IPS DF 4.7 (cell line): Measurements from ENCODE around the gene YIPF3.
A peak's percentile ranks its signal among the peaks of the same experiment; 100 is the strongest.
"Not testable (repeated sequence)": the region's sequence is repeated elsewhere in the genome, so short reads cannot be mapped to it uniquely, and the experiment has no call there.

Source experiments
- DNase-seq: peaks from one replicate; pipeline ENCODE4 v3.0.0-alpha.2; 2013; ENCODE audit warnings: low spot score; ENCODE audit errors: extremely low read depth

The YIPF3 gene

DNA sequence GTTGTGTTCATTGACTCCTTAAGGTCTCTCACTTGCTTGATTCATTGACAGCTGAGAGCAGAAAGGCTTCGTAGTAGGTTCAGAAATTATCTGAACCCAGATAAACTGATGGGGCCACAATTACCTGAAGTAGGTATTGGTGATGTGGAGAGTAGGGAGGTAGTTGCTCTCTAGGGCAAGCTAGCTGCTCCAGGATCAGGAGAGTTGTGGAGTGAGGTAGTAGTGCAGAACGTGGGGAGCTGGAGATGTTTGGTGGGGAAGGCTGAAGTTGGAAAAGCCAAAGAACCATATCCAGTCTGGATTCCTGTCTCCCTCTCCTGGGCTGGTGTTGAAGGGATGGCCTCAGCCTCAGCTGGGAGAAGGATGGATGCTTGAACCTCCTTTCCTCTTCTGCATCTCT lies 23.5 kb downstream of the YIPF3 start:
- no peak for DNase-seq

GRCh38 chr6:43492673-43493072 lies 24.1 kb downstream of the YIPF3 start:
- no peak for DNase-seq

DNA sequence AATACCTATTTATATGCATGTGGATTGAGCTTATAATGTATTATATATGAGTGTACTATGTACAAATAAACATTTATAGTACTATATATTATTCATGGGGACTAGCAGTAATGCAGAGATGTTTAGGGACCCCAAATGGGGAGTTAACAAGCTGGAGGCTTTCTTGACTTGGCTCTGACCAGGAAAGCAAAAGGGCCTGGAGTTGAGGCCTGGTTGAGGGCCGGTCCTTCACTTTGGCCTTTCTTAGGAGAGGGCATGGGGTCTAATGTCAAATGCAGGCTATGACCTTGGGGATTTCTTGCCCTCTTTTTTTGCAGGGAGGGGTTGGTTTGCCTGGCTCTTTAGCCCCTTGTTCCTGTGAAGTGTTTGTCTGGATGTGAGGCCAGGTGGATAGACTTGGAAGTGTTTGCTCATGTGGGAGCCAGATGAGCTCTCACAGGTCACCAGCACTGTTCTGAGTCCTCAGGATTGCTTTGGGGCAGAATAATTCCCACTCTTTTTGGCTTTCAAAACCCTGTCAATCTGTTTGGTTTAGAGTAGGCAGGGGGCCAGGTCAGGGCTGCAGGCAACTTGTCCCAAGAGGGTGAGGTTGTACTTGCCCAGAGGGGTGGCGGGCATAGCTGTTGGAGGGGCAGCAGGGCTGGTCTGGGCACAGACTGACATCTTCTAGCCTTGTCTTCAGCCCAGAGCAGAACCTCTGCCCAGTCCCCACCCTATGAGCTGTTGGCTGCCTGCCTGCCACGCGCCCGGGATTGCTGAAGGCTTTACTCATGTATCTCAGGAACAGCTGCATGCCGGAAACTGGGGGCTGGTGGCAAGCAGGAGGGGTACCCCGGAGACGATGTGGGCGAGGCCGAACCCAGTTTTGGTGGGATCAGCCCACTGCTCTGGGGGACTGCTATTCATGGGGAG lies 24.7 kb downstream of the YIPF3 start:
- no peak for DNase-seq

- DNase-seq: no peak
Observed at GRCh38 chr6:43490523-43490939, 26.2 kb downstream of the YIPF3 start.

DNA sequence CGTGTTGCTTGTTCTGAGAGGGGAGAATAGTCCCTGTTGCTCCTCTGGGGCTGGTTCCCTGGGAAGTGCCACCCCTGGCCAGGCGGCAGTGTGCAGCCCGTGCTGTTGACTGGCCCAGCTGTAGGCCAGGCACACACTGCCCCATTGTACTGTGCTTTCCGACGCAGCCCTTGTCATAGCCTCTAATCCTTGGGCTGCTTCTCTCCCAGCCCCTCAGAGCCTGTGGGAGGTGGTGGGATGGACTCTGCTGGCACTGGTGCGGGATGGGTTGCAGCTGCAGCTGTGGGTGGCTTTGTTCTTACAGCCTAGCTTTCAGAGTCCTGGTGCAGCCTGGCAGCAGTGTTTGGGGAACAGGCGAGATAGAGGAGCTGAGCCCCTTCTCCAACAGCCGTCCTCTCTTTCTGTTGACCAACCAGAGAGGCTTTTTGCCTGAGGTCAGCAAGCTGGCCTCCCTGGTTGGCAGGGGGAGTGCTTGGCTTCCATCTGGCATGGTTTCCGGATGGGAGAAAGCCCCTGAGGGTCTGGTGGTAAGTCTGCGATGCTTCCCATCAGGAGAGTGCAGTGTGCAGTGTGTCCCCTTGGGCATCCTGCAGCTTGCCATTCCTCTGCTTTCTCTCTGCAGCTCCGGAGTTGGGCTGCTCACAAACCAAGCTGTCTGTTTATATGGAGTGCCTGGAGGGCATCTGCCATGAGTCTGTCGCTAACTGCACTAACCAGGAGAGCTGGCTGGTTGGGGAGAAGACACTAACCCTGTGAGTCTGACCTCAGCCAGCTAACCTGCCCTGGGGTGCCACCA lies 27.3 kb downstream of the YIPF3 start:
- DNase-seq: no peak

DNA sequence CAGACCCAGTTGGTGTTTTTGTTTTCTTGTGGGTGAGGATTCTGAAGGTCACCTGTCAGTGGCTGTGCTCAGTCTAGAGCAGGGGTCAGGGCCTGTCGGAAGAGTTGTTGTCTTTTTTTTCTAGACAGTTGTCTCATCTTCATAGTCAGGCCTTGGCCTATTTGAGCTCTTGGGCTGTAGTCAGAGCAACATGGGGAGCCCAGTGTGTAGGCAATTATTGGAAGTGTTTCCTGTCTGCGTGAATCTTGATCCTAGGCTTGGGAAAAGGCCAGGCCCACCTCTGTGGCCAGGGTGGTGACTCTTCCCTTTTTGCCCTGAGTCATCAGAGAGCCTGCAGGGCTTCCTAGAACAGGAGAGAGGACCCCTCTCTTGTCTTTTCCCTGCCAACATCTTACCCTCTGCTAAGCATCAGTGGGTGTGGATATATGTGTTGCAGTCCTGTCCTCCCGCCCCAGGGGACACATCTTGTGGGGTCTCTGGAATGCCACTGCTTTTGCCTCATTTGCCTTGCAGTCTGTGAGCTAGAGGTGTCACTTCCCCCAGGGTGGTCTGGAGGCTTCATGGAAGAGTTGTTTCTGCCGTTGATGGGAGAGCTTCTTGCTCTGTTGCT lies 28.0 kb downstream of the YIPF3 start:
- DNase-seq: no peak

DNA sequence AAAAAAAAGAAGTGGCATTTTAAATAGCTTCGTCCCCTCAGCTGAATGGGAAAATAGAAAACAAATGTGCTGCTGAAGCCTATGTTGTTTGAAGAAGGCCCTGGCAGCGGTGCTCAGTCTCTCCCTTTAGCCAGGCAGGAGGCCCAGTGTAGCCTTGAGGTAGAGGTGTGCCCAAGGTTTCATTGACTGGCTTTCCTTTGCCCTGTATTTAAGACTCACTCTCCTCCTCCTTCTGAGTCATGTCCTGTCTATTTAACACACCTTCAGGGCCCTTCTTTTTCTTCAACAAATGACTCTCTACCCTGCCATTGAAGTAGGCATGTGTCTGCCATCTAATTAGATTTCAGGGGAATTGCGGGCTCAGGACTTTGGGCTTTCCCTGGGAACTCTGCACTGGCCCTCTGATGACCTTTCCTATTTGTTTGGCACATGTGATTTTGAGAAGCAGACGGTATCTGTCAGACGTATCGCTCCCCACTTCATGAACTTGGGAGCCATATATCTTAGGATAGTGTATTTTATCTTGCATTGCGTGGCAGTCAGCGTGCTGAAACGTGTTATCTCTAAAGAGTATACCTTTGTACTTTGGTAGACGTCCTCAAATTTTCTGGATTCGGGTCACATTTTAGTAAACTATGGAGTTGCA lies 35.0 kb downstream of the YIPF3 start:
- DNase-seq: no peak

GRCh38 chr6:43481075-43481474 lies 35.7 kb downstream of the YIPF3 start:
- no peak for DNase-seq

DNA sequence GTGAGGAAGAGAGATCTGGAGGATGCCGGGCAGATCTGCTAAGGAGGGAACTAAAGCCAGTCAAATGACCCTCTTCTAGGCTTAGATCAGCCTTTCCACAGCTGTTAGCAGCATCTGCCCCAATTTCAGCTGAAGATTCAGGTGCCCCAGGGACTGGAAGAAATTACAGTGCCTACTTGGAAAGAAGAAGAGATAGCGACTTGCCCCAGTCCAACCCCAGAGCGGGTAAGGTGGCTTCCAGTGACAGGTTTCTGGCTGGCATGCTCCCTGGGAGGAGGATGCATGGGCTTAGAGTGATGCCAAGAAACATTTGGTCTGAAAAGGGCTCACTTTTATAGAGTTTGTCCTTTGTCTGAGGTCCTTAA lies 38.7 kb downstream of the YIPF3 start:
- DNase-seq: no peak

GRCh38 chr6:43477235-43478007 lies 39.3 kb downstream of the YIPF3 start, which contains the start of gene TJAP1:
Gene TJAP1, plus strand, starts transcription at chr6:43477570. Its CDS starts 21,432 bp downstream, at chr6:43499002.
- DNase-seq: peak; percentile 58

GRCh38 chr6:43476746-43477145 lies 40.0 kb downstream of the YIPF3 start:
- DNase-seq: no peak

DNA sequence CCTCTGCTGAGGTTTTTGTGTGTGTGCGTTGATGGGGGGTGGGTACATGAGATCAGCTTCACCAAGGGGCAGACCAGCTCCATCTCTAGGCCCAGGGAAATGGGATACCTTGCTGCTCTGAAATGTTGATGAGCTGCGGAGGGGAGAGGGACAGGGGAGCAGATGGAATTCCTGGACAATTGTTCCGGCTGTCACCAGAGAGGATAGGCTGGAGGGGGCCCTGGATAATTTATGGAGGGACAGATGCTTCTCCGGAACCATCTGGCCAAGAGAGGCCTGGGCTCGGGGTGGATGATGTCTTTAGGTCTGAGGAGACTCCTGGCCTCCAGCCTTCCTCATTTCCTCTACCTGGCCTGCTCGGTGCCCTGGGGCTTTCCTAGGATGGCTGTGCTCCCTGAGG lies 41.2 kb downstream of the YIPF3 start:
- DNase-seq: no peak

DNA sequence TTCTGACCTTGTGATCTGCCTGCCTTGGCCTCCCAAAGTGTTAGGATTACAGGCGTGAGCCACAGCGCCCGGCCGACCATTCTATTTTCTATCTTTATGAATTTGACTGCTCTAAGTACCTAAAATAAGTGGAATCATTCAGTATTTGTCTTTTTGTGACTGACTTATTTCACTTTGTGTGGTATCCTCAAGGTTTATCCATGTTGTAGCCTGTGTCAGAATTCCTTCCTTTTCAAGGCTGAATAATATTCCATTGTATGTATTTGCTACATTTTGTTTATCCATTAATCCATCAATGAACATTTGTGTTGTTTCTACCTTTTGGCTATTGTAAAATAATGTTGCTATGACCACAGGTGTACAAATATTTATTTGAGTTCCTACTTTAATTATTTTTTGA lies 44.2 kb downstream of the YIPF3 start:
- DNase-seq: no peak

DNA sequence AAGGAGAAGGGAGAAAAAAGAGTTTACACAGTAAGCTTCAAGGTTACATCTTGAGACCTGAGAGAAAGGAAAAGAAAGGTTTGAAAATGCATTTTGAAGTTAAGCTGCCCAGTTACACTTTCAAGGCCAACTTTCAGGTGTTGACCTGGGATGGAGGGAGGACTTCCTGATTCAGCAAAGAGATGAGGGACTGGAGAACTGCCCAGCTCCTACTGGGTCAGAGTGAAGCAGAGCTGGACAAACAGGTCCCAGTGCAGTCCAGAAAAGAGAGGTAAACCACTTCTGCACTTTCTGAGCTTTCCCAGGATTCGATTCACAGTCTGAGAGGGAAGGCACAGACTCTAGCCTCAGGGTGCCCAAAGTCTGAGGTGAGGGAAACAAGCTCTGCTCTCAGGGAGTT lies 45.3 kb downstream of the YIPF3 start:
- no peak for DNase-seq

- no peak for DNase-seq
Observed at GRCh38 chr6:43469947-43470346, 46.8 kb downstream of the YIPF3 start.

DNA sequence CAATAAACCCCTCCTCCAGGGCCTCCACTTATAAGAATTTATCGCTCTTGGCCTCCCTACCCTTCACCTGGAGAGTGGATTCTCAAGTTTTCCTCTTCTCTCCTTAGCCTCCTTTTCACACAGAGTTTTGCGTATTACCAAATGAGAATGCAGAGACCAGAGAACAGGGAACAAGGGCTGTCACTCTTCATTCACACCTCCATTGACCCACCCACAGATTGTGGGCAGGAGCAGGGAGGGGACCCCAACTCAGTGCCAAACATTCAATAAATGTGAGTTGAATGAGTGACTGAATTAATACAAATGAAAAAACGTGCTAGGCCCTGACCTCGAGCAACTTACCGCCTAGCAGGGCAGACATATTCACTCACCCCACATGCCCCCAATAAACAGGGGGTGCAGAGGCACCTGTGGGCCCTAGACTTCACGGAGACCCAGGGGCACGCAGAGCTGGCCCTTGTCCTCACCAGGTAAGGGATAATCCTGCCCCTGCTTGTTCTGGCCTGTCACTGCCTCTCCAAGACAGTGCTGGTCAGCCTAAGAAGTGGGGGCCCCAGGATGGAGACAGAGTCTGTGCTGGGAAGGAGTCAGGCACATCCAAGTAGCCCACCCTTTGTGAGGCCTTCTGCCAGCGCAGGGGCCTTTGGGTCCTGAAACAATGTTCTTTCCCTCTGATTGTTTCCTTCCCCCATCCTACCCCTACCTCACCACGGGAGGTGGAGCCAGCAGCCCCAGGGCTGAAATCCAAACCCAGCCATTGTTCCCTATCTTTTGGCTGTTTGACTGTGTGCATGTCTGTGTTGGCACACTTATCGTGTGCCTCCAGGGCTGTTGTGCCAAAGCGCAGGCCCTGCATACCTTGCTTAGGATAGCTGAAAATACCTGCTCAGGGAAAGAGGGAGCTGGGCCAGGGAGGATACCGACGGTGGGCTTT lies 47.7 kb downstream of the YIPF3 start:
- no peak for DNase-seq

GRCh38 chr6:43468240-43468639 lies 48.5 kb downstream of the YIPF3 start:
- DNase-seq: no peak

DNA sequence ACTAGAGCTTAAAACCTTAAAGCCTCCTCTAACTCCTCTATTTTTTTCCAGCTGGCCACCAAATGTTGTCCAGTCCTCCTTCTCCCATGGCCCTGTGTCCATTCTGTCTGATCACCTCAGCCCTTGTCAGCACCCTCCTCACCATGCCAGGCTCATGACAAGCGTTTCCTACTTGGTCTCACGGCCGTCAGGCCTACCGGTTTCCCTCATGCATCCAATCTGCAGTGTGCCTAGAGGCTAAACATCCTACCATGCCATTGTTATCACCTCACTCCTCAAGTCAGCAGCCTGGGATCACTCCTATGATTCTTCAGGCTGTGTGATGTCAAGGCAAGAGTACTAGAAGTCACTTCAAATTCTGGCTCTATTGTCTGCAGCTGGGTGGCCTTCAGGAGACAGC lies 49.0 kb downstream of the YIPF3 start:
- DNase-seq: no peak

GRCh38 chr6:43467265-43467664 lies 49.5 kb downstream of the YIPF3 start:
- DNase-seq: not testable (repeated sequence)

DNA sequence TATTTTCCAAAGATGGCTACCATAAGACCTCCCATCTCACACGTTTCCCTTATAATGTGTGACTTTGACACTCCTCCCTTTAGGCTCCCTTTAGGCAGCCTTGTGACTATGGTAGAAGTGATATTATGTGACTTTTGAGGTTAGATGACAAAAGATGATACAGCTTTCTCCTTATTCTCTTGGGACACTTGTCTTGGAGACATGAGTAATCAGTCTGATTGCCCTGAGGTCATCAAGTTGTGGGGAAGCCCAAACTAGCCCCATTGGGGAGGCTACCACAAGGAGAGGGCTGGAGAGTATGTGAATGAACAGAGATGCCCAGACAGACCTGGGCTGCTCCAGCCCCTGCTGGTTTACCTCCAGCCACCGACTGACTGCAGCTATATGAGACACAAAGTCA lies 50.8 kb downstream of the YIPF3 start:
- no peak for DNase-seq
